HG03521 (cell line): ENCODE data around the gene TMCC2.

Source experiments
- ATAC-seq: cut with Tn5 transposase; IDR thresholded peaks from one replicate; pipeline ENCODE4 v1.9.1; 2021; ENCODE audit warnings: mild to moderate bottlenecking, moderate library complexity; ENCODE audit not compliant: unreplicated experiment

TMCC2 gene

DNA sequence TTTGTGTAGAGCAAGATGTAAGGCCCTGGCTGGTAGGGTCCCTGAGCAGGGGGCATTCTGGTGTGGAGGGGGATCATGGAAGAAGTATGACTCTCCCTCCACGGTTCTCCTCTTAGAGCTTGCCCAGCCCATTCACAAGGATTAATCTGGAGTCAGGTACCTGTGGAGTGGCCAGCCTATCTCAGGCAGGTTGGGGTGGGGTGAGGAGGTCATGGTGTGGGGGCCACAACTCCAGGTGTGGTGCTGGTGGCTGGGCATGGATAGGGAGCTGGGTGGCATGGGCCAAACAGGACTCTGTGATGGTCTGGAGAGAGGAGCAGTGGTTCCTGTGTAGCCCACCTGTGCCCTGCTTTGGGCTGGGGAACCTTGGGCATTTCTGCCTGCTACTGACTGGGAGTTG is 32.3 kb downstream of the TMCC2 start:
- no peak for ATAC-seq

DNA sequence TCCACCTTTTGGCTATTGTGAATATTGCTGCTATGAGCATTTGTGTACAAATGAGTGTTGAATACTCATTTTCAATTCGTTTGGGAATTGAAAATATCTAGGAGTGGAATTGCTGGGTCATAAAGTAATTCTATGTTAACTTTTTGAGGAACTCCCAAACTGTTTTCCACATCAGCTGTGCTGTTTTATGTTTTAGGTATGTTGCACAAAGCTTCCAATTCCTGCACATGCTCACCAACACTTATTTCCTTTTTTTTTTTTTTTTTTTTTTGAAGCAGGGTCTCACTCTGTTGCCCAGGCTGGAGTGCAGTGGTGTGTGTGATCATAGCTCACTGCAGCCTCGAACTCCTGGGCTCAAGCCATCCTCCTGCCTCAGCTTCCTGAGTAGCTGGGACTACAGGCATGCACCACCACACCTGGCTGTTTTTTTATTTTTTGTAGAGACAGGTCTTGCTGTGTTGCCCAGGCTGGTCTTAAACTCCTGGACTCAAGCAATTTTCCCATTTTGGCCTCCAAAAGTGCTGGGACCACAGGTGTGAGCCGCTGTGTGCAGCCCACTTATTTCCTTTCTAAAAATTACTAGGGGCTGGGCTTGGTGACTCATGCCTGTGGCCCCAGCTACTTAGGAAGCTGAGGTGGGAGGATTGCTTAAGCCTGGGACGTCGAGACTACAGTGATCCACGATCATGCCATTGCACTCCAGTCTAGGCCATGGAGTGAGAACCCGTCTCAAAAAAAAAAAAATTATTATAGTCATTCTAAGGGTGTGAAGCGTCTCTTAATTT is 33.4 kb downstream of the TMCC2 start:
- no peak for ATAC-seq

DNA sequence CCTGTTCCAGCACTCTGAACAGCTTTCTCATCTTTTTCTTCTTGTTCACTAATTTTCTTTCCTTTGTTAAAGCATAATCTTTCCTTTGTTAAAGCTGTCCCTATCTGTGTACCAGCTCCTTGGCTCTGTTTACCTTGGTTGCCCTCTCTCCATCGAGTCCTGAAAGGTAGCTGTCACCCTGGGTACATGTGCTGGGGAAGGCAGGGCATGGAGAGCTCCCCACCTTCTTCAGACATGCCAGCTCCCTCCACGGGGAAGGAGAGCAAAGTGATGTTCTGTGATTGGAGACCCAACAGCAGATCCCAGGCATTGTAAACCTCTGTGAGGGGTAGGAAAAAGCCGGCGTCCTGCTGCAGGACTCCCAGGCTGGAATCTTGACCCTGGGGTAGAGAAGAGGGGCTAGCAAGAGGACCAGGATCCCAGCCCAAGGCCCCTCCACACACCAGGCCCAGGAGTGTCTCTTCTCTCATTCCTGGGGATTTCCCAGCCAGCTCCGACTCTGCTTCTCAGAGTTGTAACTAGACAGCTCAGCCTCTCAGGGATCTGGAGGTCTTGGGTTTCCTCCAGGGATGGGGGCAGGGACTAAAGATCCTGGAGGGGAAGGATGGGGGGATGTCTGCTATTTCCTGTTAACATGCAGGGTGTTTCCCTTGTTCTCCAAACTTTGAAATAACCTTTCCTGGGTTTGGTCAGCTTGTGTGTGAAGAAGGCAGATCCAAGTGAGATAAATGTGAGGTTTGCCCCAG is 34.4 kb downstream of the TMCC2 start:
- no peak for ATAC-seq

DNA sequence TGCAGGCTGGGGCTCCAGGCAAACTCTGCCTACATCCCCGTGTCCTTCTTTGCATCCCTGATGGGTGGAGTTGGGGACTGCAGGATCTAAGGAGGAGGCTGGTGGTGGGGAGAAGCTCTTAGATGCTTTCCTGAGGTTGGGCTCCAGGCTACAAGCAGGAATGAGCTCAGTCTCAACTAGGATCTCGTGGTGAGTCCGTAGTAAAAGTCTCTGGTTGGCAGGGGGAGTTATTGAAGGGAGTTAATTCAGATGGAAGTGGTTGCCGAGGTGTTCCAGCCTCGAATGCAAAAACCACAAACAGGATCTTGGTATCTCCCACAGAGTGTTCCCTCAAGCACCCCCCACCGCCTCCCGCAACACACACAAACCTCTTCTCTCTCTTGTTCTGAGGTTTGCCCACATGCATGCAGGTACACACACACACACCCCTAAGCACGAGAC is 35.0 kb downstream of the TMCC2 start:
- no peak for ATAC-seq

DNA sequence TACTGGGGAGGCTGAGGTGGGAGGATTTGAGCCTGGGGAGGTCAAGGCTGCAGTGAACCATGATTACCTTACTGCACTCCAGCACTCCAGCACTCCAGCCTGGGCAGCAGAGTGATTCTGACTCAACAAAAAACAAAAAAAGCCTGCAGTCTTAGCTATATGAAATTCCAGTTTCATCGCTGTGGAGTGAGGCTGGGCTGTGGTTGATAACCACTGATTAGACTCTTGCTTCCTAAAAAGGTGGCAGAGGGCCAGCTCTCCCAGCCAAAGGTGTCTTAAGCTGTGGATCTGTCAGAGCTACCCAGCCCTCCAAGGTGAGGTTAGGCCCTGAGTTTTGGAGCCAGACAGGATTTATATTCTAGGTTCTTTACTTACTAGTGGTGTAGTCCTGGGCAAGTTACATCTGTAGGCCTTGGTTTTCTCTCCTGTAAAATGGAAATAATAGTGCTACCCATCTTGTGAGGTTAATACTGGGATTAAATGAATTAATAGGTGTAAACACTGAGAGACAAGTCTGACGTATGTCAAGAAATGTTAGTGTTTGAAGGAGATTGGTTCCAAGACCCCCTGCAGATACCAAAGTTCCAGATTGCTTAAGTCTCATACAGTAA is 35.9 kb downstream of the TMCC2 start:
- no peak for ATAC-seq

DNA sequence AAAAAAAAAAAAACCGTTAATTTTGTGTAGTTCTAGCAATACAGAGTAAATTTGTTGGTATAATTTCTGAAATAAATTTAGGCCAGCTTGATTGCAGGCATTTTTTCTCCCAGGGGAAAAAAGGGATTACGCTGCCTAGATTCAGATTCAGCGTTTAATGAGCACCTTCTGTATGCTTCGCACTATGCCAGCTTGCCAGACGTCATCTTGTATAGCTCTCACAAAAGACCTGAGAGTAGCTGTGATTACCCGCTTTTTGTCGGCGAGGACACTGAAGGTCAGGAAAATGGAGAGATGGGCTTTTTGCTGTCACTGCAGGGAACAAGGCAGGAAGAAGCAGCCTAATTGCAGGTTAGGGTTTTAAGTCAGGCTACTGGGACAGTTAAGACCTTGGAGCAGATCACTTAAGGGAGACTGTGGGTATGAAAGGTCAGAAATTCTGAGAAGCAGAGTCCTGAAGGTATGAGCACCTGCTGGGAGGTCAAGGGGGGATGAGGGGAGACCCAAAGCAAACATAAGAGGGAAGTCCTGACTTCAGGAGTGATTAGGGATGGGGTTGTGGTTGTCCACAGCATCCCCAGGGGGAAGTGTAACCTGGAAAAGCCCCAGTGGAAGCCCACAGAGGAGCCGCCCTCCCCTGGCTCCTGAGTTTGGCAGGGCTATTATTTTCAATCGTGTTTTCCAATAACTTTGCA is 39.0 kb downstream of the TMCC2 start:
- ATAC-seq, result no peak

DNA sequence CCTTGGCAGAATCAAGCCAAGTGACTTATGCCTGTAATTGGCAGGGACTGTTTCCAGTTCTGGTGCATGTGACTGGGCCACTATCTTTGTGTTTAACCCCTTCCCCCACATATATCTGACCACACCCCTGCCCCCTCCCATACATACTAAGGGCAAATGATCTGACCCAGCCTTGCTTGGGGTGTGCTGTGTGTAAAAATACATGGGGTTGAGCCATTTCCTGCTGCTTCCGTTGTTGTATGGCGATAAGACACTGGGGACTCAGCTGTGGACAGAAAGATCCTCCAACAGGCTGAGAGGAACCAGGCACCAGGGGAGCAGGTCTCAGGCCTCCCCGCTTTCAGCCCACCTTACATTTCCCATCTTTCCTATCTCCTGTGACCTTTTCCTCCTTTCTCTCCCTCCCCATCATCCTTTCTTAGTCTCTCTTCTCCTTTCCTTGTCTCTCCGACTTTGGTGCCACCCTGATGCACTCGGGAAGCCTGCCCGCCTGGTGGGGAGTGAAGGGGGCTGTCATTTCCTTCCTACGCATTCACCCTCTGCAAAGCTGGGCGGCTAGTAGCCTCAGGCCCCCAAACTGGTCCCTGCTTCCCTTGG is 39.7 kb downstream of the TMCC2 start:
- no peak for ATAC-seq

DNA sequence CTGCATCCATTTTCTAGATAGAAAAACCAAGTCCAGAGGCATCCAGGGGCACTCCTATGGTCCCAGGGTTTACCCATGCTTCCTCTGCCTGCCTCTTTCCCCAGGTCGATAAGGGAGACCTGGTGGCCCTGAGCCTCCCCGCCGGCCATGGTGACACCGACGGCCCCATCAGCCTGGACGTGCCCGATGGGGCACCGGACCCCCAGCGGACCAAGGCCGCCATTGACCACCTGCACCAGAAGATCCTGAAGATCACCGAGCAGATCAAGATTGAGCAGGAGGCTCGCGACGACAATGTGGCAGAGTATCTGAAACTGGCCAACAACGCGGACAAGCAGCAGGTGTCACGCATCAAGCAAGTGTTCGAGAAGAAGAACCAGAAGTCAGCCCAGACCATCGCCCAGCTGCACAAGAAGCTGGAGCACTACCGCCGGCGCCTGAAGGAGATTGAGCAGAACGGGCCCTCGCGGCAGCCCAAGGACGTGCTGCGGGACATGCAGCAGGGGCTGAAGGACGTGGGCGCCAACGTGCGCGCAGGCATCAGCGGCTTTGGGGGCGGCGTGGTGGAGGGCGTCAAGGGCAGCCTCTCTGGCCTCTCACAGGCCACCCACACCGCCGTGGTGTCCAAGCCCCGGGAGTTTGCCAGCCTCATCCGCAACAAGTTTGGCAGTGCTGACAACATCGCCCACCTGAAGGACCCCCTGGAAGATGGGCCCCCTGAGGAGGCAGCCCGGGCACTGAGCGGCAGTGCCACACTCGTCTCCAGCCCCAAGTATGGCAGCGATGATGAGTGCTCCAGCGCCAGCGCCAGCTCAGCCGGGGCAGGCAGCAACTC is 41.3 kb downstream of the TMCC2 start:
- no peak for ATAC-seq

DNA sequence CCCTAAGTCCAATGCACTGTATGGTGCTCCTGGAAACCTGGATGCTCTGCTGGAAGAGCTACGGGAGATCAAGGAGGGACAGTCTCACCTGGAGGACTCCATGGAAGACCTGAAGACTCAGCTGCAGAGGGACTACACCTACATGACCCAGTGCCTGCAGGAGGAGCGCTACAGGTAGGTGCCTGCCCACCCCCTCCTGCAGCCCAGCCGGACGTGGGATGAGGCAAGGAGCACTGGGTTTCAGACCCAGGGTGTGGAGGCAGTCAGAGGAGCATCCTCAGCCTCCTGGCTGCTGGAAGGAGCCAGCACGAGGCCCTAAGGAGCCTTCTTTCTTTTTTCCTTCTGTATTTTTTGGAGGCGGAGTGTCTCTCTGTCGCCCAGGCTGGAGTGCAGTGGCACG is 42.0 kb downstream of the TMCC2 start:
- ATAC-seq, result no peak

DNA sequence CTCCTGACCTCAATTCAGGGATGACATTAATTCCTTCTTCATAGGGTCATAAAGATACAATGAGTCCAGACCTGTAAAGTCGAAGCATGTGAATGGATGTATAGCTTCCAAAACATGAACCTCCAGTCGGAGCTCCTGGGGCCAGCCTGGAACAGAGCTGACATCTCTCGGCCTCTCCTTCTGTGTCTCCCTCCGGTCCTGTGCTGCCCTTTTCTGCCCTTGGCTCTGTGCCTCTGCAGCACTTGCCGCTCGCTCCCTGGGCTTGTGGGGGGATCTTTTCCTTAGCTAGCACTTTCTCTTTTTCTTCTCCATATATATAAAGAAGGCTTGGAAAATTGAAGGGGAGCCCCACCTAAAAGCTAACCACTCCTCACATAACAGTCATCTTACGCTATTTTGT is 42.5 kb downstream of the TMCC2 start:
- no peak for ATAC-seq

DNA sequence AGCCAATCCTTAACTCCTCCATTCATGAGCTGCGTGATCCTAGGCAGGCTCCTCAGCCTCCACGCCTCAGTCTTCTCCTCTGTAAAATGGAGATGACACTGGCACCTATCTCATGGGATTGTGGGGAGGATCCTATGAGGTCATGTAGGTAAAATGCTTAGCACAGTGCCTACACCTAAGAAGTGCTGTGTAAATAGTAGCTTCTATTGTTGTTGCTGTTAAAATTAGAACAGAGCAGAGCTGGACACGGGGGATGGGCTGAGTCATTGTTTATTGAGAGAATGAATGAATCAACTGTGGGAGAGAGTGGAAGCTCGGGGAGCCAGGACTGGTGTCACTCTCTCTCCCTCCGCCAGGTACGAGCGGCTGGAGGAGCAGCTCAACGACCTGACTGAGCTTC is 43.0 kb downstream of the TMCC2 start:
- no peak for ATAC-seq

DNA sequence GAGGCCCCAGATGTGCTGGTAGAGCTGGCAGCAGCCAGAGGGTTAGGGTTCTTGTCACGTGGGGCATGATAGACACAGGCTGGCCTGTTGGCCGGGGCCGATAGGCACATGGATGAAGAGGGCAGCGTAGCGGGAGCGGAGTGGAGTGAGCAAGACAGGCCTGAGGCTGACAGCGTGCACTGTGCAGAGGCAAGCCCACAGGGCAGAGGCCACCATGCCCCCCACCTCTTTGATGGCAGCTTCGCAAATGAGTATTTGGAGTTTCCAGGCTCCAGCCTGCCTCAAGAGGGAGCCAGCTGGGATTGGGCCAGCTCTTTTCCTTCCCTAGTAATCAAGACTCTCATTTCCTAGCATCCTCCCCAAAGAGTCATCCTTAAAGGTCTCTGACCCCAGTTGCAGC is 43.5 kb downstream of the TMCC2 start:
- no peak for ATAC-seq

DNA sequence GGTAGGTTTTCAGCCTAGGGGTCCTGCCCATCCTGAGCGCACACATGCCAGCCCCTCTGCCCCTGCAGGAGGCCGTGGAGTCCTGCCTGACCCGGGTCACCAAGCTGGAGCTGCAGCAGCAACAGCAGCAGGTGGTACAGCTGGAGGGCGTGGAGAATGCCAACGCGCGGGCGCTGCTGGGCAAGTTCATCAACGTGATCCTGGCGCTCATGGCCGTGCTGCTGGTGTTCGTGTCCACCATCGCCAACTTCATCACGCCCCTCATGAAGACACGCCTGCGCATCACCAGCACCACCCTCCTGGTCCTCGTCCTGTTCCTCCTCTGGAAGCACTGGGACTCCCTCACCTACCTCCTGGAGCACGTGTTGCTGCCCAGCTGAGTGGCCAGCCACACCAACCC is 44.0 kb downstream of the TMCC2 start:
- no peak for ATAC-seq

DNA sequence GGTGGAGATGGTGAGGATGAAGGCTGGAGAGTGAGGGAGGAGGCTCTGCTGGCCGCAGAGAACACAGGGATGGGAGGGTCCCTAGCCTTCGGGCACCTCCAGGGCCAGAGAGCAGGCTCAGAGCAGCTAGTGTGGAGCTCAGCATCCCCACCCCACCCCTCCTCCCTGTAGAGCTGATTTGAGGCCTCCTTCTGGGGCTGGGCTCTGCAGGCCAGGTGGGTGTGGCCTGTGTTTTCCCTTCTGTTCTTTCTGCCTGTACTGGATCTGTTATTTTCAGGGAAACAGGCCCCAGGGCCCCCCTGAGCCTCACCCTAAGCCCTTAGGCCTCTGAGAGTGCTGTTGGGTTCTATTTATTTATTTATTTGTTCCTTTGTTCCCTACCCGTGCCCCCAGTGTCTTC is 44.8 kb downstream of the TMCC2 start:
- ATAC-seq, result no peak

DNA sequence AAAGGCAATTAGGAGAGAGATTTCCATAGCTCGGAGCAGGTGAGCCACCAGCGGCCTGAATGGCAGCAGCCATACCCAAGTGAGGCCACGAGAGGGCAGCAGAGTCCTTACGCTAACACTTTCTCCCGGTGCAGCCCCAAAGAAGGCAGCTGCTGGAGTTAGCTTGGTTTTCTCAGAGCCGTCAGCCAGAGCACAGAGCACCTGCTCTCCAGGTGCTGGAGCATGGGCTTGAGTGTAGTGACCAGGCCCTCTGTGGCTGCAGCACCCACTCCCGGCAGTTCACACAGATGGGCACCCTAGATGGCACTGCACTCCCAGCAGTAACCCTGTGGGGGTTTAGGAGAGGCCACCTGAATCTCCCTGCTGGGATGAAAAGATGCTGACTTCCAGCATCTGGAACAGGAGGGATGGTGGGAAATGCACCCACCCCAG is 45.8 kb downstream of the TMCC2 start:
- peak; percentile 82 for ATAC-seq

DNA sequence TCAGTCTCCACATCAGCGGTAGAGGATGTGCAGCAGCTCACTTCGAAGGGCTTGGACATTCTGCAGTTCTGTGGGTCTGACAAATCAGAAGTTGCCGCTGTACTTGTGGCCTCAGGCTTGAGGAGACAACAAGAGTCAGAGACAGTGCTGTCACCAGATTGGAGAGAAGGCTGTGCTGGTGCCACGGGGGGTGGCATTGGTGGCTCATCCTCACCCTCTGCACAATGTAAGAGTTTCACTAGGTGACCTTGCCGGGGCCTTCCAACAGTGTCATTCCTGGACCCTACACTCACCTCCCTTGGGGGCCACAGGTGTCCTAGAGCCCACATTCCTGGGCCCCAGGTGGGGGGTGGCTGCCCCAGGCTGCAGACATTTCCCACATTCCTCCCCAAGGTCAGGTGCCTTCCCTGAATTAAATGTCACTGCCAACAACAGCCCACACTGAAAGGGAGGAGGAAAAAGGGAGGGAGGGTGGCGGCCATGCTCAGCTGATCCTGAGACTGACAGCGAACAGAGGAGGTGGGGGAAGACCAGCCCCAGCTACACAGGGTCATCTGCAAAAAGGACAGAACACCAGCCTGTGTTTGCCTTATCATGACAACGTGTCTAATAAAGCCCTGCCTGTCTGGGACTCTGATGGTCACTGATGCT is 46.4 kb downstream of the TMCC2 start:
- ATAC-seq, result no peak

DNA sequence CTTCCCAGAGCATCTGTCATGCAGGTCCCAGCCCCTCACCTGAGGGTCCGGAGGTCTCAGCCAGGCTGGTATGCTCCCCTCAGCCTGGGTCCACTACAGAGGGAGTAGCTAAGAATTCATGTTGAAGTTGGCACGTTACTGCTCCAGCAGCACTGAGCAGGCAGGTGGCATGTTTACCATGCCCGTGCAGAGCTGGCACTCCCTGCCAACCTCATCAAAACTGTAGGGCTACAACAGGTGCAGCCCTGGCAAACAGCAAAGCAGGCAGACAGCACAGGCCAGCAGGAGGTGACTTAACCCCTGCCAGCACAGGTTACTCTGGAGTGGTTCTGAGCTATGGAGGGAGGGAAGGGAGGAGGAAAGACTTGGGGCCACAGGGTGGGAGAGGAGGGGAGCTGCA is 47.4 kb downstream of the TMCC2 start:
- no peak for ATAC-seq

DNA sequence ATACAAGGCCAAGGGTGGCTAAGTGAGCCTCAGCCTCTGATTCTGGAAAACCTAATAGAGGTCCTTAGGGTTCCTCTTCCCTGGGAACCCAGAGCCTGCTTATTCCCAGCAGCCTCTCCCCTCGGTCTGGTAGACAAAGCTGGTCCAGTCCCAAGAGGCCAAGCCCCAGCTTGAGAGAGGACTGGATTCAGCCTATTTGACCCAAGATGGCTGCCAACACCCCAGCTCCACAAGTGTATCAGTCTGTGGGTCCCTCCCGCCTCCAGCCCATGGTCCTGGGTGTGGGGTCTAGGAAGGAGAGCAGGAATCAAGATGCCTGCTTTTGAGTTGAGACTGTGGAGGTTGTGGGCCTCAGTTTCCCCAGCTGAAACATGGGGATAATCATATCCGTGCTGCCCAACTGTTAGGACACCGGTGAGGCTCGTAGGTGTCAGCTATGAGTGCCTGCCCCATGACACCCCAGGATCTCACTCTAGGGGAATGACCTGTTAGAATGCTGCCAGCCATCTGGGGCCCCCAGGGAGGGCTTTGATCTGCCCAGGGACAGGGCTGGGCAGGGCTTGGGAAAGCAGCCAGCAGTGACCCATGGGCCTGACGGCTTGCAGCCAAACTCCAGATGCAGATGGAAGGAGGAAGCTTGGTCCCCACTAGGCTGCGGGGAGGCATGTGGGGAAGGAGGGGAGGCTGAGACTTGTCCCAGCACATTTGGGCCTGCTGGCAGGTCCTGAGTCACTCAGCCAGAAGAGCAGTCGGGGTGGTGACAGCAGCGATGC is 48.4 kb downstream of the TMCC2 start:
- no peak for ATAC-seq

DNA sequence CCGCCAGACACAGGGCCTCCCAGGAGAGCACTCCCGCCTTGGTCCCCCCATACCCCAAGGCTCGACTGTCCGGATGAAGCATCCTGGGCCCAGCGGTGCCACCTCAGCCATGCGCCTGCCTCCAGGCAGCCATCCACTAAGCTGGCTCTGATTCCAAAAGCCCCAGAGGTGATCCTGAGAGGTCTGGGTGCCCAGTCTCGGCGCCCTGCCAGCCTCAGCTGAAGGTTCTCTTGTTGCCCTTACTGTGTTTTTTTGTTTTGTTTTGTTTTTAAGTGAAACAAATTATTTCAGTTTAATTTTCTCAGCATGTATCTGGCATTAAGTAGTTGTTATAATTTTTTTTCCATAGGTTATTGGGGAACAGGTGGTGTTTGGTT is 48.9 kb downstream of the TMCC2 start:
- no peak for ATAC-seq
